OCI-LY1 (cell line): ENCODE measurements around the gene TRO.

ENCODE experiments used
- H2AFZ ChIP-seq: fragments of 200-600 bp; sonication (generic), shearing (Covaris generic); 2 replicates; pipeline ENCODE4 v1.6.0; 2014; ENCODE audit warnings: antibody characterized with exemption, mild to moderate bottlenecking, low read length
- H3F3A ChIP-seq: fragments of 200-600 bp; sonication (generic), shearing (Covaris generic); 2 replicates; pipeline ENCODE4 v1.6.0; 2014; ENCODE audit warnings: mild to moderate bottlenecking, antibody characterized with exemption, low read length, moderate library complexity; ENCODE audit not compliant: insufficient read depth
- H3K27ac ChIP-seq: fragments of 200-600 bp; sonication (generic); 2 replicates; pipeline ENCODE4 v1.5.1; 2014; ENCODE audit warnings: low read length, mixed run types, mild to moderate bottlenecking, low read depth; ENCODE audit not compliant: poor library complexity, severe bottlenecking
- H3K27me3 ChIP-seq: fragments of 200-600 bp; sonication (generic); 2 replicates; pipeline ENCODE4 v1.6.0; 2014; ENCODE audit warnings: antibody characterized with exemption, mild to moderate bottlenecking, low read length, moderate library complexity; ENCODE audit not compliant: insufficient read depth
- H3K36me3 ChIP-seq: fragments of 200-600 bp; sonication (generic); 2 replicates; pipeline ENCODE4 v1.6.1; 2014; ENCODE audit warnings: mild to moderate bottlenecking, antibody characterized with exemption, low read length, moderate library complexity, mixed read lengths; ENCODE audit not compliant: insufficient read depth
- H3K4me1 ChIP-seq: fragments of 200-600 bp; sonication (generic); 2 replicates; pipeline ENCODE4 v1.5.1; 2014; ENCODE audit warnings: mild to moderate bottlenecking, low read length, moderate library complexity; ENCODE audit not compliant: insufficient read depth, severe bottlenecking
- H3K4me2 ChIP-seq: fragments of 200-600 bp; sonication (generic), shearing (Covaris generic); 2 replicates; pipeline ENCODE4 v1.6.1; 2014; ENCODE audit warnings: low read length
- H3K4me3 ChIP-seq: fragments of 200-600 bp; sonication (generic); 2 replicates; pipeline ENCODE4 v1.5.1; 2014; ENCODE audit warnings: low read length, low read depth, mild to moderate bottlenecking, mixed read lengths; ENCODE audit not compliant: poor library complexity, severe bottlenecking
- H3K79me2 ChIP-seq: fragments of 200-600 bp; shearing (Covaris generic); 2 replicates; pipeline ENCODE4 v1.6.1; 2016; ENCODE audit warnings: mixed run types, low read length, mixed read lengths; ENCODE audit not compliant: insufficient read depth
- H3K9ac ChIP-seq: fragments of 200-600 bp; sonication (generic), shearing (Covaris generic); 2 replicates; pipeline ENCODE4 v1.6.1; 2014; ENCODE audit warnings: mild to moderate bottlenecking, low read length, mixed read lengths
- H3K9me2 ChIP-seq: fragments of 200-600 bp; sonication (generic), shearing (Covaris generic); 2 replicates; pipeline ENCODE4 v1.6.1; 2014; ENCODE audit warnings: low read depth, mild to moderate bottlenecking, low read length, mixed read lengths
- H3K9me3 ChIP-seq: fragments of 200-600 bp; shearing (Covaris generic); 2 replicates; pipeline ENCODE4 v1.6.1; 2014; ENCODE audit warnings: low read length, mixed read lengths
- H4K20me1 ChIP-seq: fragments of 200-600 bp; sonication (generic), shearing (Covaris generic); 2 replicates; pipeline ENCODE4 v1.6.0; 2016; ENCODE audit warnings: mild to moderate bottlenecking, low read length; ENCODE audit not compliant: insufficient read depth
- CTCF ChIP-seq: fragments of 200-600 bp; sonication (generic), shearing (Covaris generic); IDR thresholded peaks from 2 replicates; pipeline ENCODE4 v1.5.1; 2017; ENCODE audit warnings: mild to moderate bottlenecking, antibody characterized with exemption, low read length, moderate library complexity, mixed read lengths
- EZH2 ChIP-seq: fragments of 200-600 bp; sonication (generic), shearing (Covaris generic); IDR thresholded peaks from 2 replicates; pipeline ENCODE4 v1.8.0; 2017; ENCODE audit warnings: borderline replicate concordance, mixed run types, mild to moderate bottlenecking, antibody characterized with exemption, low read length, moderate library complexity, mixed read lengths

The TRO gene

GRCh38 chrX:54945224-54945623 is 24.6 kb downstream of the TRO start:
- Histone ChIP-seq H3K4me3 (no peak overlapping the region), H3F3A (no peaks in the 10 kb centered on the region), H3K27me3 (no peaks in the 10 kb centered on the region), H3K9ac (no peak overlapping the region), H3K9me3 (no peaks in the 10 kb centered on the region), H3K4me2 (no peak overlapping the region), H2AFZ (no peak overlapping the region), H4K20me1 (no peaks in the 10 kb centered on the region), H3K4me1 (no peaks in the 10 kb centered on the region), H3K9me2 (no peaks in the 10 kb centered on the region), H3K36me3 (no peaks in the 10 kb centered on the region), H3K79me2 (no peaks in the 10 kb centered on the region), H3K27ac (no peak overlapping the region)
- no peak for TF ChIP-seq EZH2

DNA sequence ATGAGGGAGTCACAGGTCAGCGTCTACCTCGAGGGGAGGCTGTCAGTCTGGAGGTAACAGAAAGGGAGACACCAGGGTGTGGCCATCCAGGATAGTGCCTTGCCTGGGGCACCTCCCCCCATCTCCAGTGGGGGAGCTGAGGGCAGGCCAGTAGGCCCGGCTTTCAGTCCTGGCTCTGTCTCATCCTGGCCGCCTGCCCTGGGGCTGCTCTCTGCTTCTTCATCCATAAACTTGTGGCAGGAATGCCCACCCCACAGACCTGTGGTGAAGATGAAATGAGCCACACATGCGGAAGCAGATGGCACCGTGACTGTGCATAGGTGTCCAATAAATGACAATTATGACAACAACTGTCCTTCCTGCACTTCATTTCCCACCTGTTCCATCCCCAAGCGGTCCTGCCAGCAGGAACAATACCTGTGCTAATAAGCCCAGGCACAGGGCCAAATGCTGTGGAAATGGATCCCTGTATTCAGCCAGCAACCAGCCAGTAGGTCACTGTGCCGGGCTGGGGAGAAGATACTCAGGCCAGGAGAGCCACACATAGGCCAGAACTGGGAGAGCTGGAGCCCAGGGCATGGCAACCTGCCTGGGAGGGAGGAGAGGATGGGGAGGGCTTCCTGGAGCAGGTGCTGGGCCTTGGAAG is 30.2 kb downstream of the TRO start:
- Histone ChIP-seq H3K4me2 (no peak overlapping the region), H4K20me1 (no peaks in the 10 kb centered on the region), H3K4me1 (no peaks in the 10 kb centered on the region), H3K9me2 (no peaks in the 10 kb centered on the region), H3F3A (no peaks in the 10 kb centered on the region), H3K27me3 (no peaks in the 10 kb centered on the region), H3K36me3 (no peaks in the 10 kb centered on the region), H3K9me3 (no peaks in the 10 kb centered on the region), H3K4me3 (no peak overlapping the region), H3K79me2 (no peaks in the 10 kb centered on the region), H3K9ac (no peak overlapping the region), H2AFZ (no peak overlapping the region), H3K27ac (no peak overlapping the region)
- TF ChIP-seq CTCF = no peak
- TF ChIP-seq EZH2 = no peak

DNA sequence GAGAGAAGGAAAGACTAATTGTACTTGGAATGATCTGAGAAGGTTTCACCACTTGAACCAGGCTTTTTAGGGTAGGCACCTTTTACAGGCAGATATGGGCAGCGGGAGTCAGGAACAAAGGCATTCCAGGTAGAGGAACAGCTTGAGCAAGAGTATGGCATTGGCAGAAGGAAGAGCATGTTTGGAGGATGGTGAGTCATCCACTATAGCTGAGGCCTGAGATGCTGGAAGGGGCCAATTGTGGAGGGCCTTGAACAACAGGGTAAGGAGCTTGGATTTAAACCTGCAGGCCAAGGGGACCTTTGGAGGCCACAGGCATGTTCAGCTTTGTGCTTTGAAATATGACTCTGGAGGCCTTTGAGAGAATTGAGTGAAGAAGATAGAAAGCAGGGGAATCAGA is 41.1 kb downstream of the TRO start:
- no peaks in the 10 kb centered on the region for H4K20me1 ChIP-seq

More for the DNA sequence above, 41.1 kb downstream of the TRO start:
- no peaks in the 10 kb centered on the region for H3K9me2 ChIP-seq
- H3K4me3 ChIP-seq = no peak overlapping the region
- TF ChIP-seq CTCF (no peak), EZH2 (no peak)
- H3K4me2 ChIP-seq = no peak overlapping the region
- H3F3A ChIP-seq = no peaks in the 10 kb centered on the region
- H3K27me3 ChIP-seq = no peaks in the 10 kb centered on the region
- H3K9me3 ChIP-seq = no peaks in the 10 kb centered on the region
- H3K36me3 ChIP-seq = no peaks in the 10 kb centered on the region
- no peaks in the 10 kb centered on the region for H3K79me2 ChIP-seq
- no peak overlapping the region for H2AFZ ChIP-seq
- no peaks in the 10 kb centered on the region for H3K4me1 ChIP-seq
- H3K9ac ChIP-seq = no peak overlapping the region
- H3K27ac ChIP-seq = no peak overlapping the region
